Suprapubic skin (tissue), 3 donors: ENCODE results near the gene DNAJC28.

ENCODE experiments used
- CTCF ChIP-seq, 2 donors: fragments of 200-600 bp in 1 of 2; fragments of 450-650 bp in 1 of 2; sonication (generic) in 1 of 2; IDR thresholded peaks; one replicate each; pipeline ENCODE4 v1.5.1; 2016 to 2019; ENCODE audit warnings: antibody characterized with exemption in 2 of 2, mild to moderate bottlenecking in 1 of 2, moderate library complexity in 1 of 2
- POLR2A ChIP-seq, 2 donors: fragments of 450-650 bp; IDR thresholded peaks; one replicate each; pipeline ENCODE4 v1.6.1; 2017; ENCODE audit warnings: antibody characterized with exemption in 2 of 2, mild to moderate bottlenecking in 2 of 2, moderate library complexity in 2 of 2

GRCh38 chr21:33540711-33541104 lies 49.2 kb upstream of the DNAJC28 start:
- no peak for TF ChIP-seq CTCF (IDR thresholded peaks at IDR 0.05)
- TF ChIP-seq POLR2A (IDR thresholded peaks at IDR 0.05) = no peak
